HepG2 (cell line): ENCODE results near the gene GNG13. TPM values are rescaled to one million over a fixed set of nuclear protein-coding genes. Genes with fewer than 3 reads are reported as not detected.

Experiments used
- ATAC-seq: fragments of 200-7000 bp; cut with Tn5 transposase; 3 replicates; pipeline ENCODE4 v1.9.1; 2020; ENCODE audit warnings: mild to moderate bottlenecking, moderate library complexity
- BruUV-seq: library from RNA; stranded (reverse); fragments of 400-500 nt; replicated peaks from 2 replicates; lab custom pipeline; 2021; lab: Mats Ljungman, UMichigan
- CTCF ChIA-PET: fragments of 300-600 bp; formaldehyde crosslinking; extraction: SDS; loops from one replicate; lab custom pipeline; 2021; ENCODE audit warnings: low total read pairs, inconsistent platforms, low intra/inter-chr PET ratio; lab: Yijun Ruan, JAX
- POLR2A ChIA-PET: fragments of 350-600 bp; sonication (Branson Sonifier 250); formaldehyde crosslinking; loops from one replicate; lab custom pipeline; 2020; ENCODE audit warnings: antibody characterized with exemption, inconsistent platforms; lab: Yijun Ruan, JAX
- DNase-seq: peaks from one replicate; pipeline ENCODE4 v3.0.0-alpha.2; 2015; ENCODE audit warnings: low spot score
- FAIRE-seq: peaks from 3 replicates; lab custom pipeline; 2011; peaks lifted over from hg19 to GRCh38; lab: Jason Lieb, UNC
- H2AFZ ChIP-seq: one replicate; pipeline ENCODE4 v1.6.1; 2011; ENCODE audit warnings: low read length, inconsistent platforms
- H3K27ac ChIP-seq: fragments of 300-600 bp; 3 replicates; pipeline ENCODE4 v1.8.0; 2011; ENCODE audit warnings: mixed run types, mild to moderate bottlenecking, mixed read lengths, low read length, inconsistent platforms; ENCODE audit not compliant: insufficient read depth; ENCODE audit errors: extremely low read length
- H3K27me3 ChIP-seq, 2 experiments: fragments of 200-600 bp in 1 of 2; 2 replicates in 1 of 2; 3 replicates in 1 of 2; pipeline versions ENCODE4 v1.6.0 to v1.8.0; 2011; ENCODE audit warnings: low read length in 2 of 2, mild to moderate bottlenecking in 2 of 2, moderate library complexity in 2 of 2, inconsistent platforms in 1 of 2; ENCODE audit not compliant: insufficient read depth in 2 of 2, control insufficient read depth in 1 of 2
- H3K36me3 ChIP-seq, 2 experiments: fragments of 200-600 bp in 1 of 2; replicated peaks in 1 of 2; 2 replicates in 1 of 2; 3 replicates in 1 of 2; pipeline versions ENCODE4 v1.5.1 to v1.8.0; 2011; ENCODE audit warnings: low read length in 2 of 2, inconsistent platforms in 1 of 2; ENCODE audit not compliant: insufficient read depth in 2 of 2, control insufficient read depth in 1 of 2
- H3K4me1 ChIP-seq: 2 replicates; pipeline ENCODE4 v1.5.1; 2012; ENCODE audit warnings: low read length, inconsistent platforms; ENCODE audit not compliant: insufficient read depth
- H3K4me2 ChIP-seq: 2 replicates; pipeline ENCODE4 v1.6.0; 2011; ENCODE audit warnings: low read depth, low read length, inconsistent platforms
- H3K4me3 ChIP-seq, 3 experiments: fragments of 200-600 bp in 1 of 3; sonication (generic), shearing (Covaris generic) in 1 of 3; replicated peaks in 1 of 3; 2 replicates each; pipeline ENCODE4 v1.5.1; 2011 to 2016; ENCODE audit warnings: low read length in 3 of 3, inconsistent platforms in 2 of 3, low read depth in 2 of 3, mild to moderate bottlenecking in 2 of 3, control low read depth in 1 of 3, mixed read lengths in 1 of 3; ENCODE audit not compliant: insufficient read depth in 1 of 3
- H3K79me2 ChIP-seq: one replicate; pipeline ENCODE4 v1.6.1; 2011; ENCODE audit warnings: low read length, inconsistent platforms; ENCODE audit not compliant: insufficient read depth
- H3K9ac ChIP-seq: 2 replicates; pipeline ENCODE4 v1.6.0; 2011; ENCODE audit warnings: mild to moderate bottlenecking, low read depth, low read length, inconsistent platforms; ENCODE audit not compliant: insufficient read depth
- H3K9me3 ChIP-seq: 2 replicates; pipeline ENCODE4 v1.5.1; 2012; ENCODE audit warnings: mild to moderate bottlenecking, low read length
- H4K20me1 ChIP-seq: 2 replicates; pipeline ENCODE4 v1.6.0; 2011; ENCODE audit warnings: inconsistent platforms, mild to moderate bottlenecking, low read length, moderate library complexity; ENCODE audit not compliant: insufficient read depth
- EED ChIP-seq: sonication (generic); formaldehyde crosslinking; IDR thresholded peaks from 2 replicates; pipeline ENCODE4 v1.5.0; 2020; ENCODE audit warnings: mild to moderate bottlenecking, missing genetic modification reagents
- WGBS: methylation state at CpG from one replicate; pipeline ENCODE4 v1.1.6; 2017; ENCODE audit warnings: low lambda C conversion rate; 5-methylcytosine and 5-hydroxymethylcytosine counted together
- in situ Hi-C: cut with HindIII; loops from 2 replicates; pipeline ENCODE4 v1.10.0; 2017; ENCODE audit warnings: low pct_unique_long_range_greater_than_20kb; ENCODE audit not compliant: extremely low pct_ligation_motif_present
- intact Hi-C: fragments of 100-400 bp; cut with micrococcal nuclease; formaldehyde crosslinking; loops from one replicate; pipeline ENCODE4 v1.10.0; 2022; ENCODE audit not compliant: unreplicated experiment
- polyA plus RNA-seq, 8 experiments: library from polyadenylated mRNA; depleted of rRNA in 3 of 8; stranded (reverse) in 7 of 8; unstranded in 1 of 8; fragments of >200 nt; fragmentation: Illumina TruSeq in 4 of 8; extraction: Trizol in 4 of 8; gene quantifications; 2 replicates each; pipeline versions ENCODE4 v1.2.1 to v1.2.3, GENCODE V29; 2011 to 2016; ENCODE audit warnings: low read depth in 4 of 8, missing spikeins in 1 of 8, mixed read lengths in 1 of 8; ENCODE audit not compliant: insufficient read depth in 1 of 8
- total RNA-seq, 5 experiments: library from RNA; depleted of rRNA; stranded (reverse); fragments of >200 nt; fragmentation: Illumina TruSeq; extraction: Trizol; gene quantifications; 2 replicates each; pipeline ENCODE4 v1.2.3, GENCODE V29; 2016; ENCODE audit warnings: low read depth in 1 of 5
- TF ChIP-seq, protein P1 (sequence below): sonication (generic); formaldehyde crosslinking; IDR thresholded peaks from 2 replicates; pipeline ENCODE4 v1.4.0; 2020; ENCODE audit warnings: missing genetic modification reagents
- TF ChIP-seq, protein P2 (sequence below): sonication (generic); formaldehyde crosslinking; IDR thresholded peaks from 2 replicates; pipeline ENCODE4 v1.5.1; 2020; ENCODE audit warnings: mild to moderate bottlenecking, missing genetic modification reagents

The GNG13 gene
- total and polyA plus RNA-seq, 2 of the 13 experiments (the other 11 are each of a cell fraction or from before 2014, with no cell fraction given) = not detected

DNA sequence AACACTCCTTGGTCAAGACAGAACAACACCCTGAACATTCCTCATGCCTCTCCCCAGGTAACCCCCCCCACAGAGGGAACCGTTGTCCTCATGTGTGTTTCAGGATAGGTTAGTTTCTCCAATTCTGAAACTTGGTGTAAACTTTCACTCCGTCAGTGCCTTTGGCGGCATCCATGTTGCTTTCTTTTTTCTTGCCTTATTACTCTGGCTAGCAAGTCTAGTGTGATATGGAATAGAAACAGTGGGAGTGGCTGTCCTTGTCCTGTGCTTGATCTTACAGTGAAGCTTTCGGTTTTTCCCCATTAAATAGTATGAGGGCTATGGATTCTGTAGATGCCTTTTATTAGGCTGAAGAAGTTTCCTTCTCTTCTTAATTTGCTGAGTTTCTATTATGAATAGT lies 35.7 kb upstream of the GNG13 start:
- no peak overlapping the region for H3K4me2 ChIP-seq
- H3K4me3 ChIP-seq = no peak overlapping the region
- no peaks in the 10 kb centered on the region for H3K79me2 ChIP-seq
- peaks cover 16% of the 10 kb centered on the region for H3K9me3 ChIP-seq
- no peak for FAIRE-seq
- CTCF ChIA-PET = no interaction called here
- no peaks in the 10 kb centered on the region for H4K20me1 ChIP-seq
- no peak for DNase-seq
- H3K4me1 ChIP-seq = no peaks in the 10 kb centered on the region
- no peaks in the 10 kb centered on the region for H3K36me3 ChIP-seq
- H3K27ac ChIP-seq = no peak overlapping the region
- H2AFZ ChIP-seq = no peak overlapping the region
- no peak for ATAC-seq
- POLR2A ChIA-PET = no interaction called here
- TF ChIP-seq, protein P1, sequence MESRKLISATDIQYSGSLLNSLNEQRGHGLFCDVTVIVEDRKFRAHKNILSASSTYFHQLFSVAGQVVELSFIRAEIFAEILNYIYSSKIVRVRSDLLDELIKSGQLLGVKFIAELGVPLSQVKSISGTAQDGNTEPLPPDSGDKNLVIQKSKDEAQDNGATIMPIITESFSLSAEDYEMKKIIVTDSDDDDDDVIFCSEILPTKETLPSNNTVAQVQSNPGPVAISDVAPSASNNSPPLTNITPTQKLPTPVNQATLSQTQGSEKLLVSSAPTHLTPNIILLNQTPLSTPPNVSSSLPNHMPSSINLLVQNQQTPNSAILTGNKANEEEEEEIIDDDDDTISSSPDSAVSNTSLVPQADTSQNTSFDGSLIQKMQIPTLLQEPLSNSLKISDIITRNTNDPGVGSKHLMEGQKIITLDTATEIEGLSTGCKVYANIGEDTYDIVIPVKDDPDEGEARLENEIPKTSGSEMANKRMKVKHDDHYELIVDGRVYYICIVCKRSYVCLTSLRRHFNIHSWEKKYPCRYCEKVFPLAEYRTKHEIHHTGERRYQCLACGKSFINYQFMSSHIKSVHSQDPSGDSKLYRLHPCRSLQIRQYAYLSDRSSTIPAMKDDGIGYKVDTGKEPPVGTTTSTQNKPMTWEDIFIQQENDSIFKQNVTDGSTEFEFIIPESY (CRISPR knock-in tag) = peak; percentile 58
- TF ChIP-seq EED (CRISPR knock-in tag) = no peak
- TF ChIP-seq, protein P2, sequence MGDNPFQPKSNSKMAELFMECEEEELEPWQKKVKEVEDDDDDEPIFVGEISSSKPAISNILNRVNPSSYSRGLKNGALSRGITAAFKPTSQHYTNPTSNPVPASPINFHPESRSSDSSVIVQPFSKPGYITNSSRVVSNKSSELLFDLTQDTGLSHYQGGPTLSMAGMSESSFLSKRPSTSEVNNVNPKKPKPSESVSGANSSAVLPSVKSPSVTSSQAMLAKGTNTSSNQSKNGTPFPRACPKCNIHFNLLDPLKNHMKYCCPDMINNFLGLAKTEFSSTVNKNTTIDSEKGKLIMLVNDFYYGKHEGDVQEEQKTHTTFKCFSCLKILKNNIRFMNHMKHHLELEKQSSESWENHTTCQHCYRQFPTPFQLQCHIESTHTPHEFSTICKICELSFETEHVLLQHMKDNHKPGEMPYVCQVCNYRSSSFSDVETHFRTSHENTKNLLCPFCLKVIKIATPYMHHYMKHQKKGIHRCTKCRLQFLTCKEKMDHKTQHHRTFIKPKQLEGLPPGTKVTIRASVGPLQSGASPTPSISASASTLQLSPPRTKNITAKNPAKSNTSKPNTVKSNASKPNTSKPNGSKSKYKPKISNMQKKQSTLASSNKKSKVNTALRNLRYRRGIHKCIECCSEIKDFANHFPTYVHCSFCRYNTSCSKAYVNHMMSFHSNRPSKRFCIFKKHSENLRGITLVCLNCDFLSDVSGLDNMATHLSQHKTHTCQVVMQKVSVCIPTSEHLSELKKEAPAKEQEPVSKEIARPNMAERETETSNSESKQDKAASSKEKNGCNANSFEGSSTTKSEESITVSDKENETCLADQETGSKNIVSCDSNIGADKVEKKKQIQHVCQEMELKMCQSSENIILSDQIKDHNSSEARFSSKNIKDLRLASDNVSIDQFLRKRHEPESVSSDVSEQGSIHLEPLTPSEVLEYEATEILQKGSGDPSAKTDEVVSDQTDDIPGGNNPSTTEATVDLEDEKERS = 0 out of 2 replicates have a peak, but pooled peaks have one; percentile 43
- H3K27me3 ChIP-seq = peaks cover 12 to 60% of the 10 kb centered on the region in 2 experiments
- BruUV-seq = no TSS peak
- in situ Hi-C loops (loop anchor here (10.0 kb wide), 1 partner anchor 59 kb away; no protein-coding TSS in a partner anchor), intact Hi-C loops (no loop called here)
- 48% methylated on average over 4 of the region's 4 CpGs for WGBS
- no peak overlapping the region for H3K9ac ChIP-seq
